Breast epithelium (tissue), 3 donors: Measurements from ENCODE around the gene ALAS2.

Source experiments
- POLR2A ChIP-seq: fragments of 450-650 bp; IDR thresholded peaks from one replicate; pipeline ENCODE4 v1.6.1; 2016; ENCODE audit warnings: antibody characterized with exemption, mild to moderate bottlenecking, moderate library complexity
- TF ChIP-seq, protein P1 (sequence below), 3 donors: fragments of 450-650 bp; IDR thresholded peaks; one replicate each; pipeline ENCODE4 v1.5.1; 2016 to 2017; ENCODE audit warnings: antibody characterized with exemption in 3 of 3, mild to moderate bottlenecking in 3 of 3, moderate library complexity in 3 of 3

DNA sequence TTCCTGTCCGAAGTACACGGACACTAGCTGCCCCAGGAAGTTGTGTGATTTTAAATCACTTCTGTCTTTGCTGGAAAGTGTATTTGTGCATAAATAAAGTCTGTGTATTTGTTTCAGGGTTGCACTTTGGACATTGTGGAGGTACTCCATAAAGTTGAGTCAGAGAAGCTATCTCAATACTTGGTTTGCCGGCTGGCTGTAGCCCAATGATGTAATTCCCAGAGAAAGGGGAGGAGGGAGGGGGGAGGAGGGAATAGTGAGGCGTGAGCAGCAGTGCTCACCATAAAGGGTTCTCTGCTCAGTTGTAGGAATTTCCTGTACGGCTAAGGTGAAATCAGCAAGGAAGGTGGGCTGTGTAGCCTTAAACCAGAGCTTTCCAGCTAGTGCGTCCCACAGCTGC, 23.1 kb downstream of the ALAS2 start:
- no peak for TF ChIP-seq POLR2A
- TF ChIP-seq, protein P1, sequence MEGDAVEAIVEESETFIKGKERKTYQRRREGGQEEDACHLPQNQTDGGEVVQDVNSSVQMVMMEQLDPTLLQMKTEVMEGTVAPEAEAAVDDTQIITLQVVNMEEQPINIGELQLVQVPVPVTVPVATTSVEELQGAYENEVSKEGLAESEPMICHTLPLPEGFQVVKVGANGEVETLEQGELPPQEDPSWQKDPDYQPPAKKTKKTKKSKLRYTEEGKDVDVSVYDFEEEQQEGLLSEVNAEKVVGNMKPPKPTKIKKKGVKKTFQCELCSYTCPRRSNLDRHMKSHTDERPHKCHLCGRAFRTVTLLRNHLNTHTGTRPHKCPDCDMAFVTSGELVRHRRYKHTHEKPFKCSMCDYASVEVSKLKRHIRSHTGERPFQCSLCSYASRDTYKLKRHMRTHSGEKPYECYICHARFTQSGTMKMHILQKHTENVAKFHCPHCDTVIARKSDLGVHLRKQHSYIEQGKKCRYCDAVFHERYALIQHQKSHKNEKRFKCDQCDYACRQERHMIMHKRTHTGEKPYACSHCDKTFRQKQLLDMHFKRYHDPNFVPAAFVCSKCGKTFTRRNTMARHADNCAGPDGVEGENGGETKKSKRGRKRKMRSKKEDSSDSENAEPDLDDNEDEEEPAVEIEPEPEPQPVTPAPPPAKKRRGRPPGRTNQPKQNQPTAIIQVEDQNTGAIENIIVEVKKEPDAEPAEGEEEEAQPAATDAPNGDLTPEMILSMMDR (IDR thresholded peaks at IDR 0.05): no peak
